ENCODE results near the gene OR1D5. TPM values are rescaled to one million over a fixed set of nuclear protein-coding genes. Genes with fewer than 3 reads are reported as not detected.
"Not testable (repeated sequence)": the region's sequence is repeated elsewhere in the genome, so short reads cannot be mapped to it uniquely, and the experiment has no call there.

Gene OR1D5
- total and polyA plus RNA-seq, 2 donors (not counting 1 experiment from before 2014, with no cell fraction given), result not detected

DNA sequence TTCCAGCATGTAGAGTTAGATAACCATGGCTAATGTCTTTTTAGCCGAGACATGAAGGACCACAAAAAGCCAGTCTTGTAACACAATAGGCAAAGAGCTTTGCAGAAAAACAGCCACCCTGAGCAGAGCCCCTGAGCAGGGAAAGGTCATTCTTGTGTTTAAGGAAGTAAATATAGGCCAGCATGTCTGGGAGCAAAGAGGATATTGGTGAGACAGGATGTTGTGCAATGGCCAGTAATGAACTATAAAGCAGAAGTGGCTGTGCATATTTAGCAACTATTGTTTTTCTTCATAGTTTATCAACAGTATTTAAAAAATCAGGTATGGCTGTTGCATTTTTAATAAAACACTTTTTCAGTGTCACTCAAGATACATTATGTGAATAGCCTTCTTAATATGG lies 1.8 kb upstream of the OR1D5 start:
- H3K27ac Mint-ChIP-seq; H3K9me3 Mint-ChIP-seq (ENCODE audit: insufficient read depth); H3K4me3 Mint-ChIP-seq; H3K27me3 Mint-ChIP-seq; DNase-seq; H3K4me3 ChIP-seq (ENCODE audit: control extremely low read depth in 1 of 5, extremely low read depth in 1 of 5, insufficient read depth in 1 of 5, low read depth in 2 of 5, low read length in 4 of 5); H2AFZ ChIP-seq (ENCODE audit: insufficient read depth, low read depth, low read length, poor library complexity, severe bottlenecking); H3K27ac ChIP-seq (ENCODE audit: low read length in 2 of 2); H3K4me1 ChIP-seq (ENCODE audit: control insufficient read depth in 2 of 2, insufficient read depth in 2 of 2, low read length in 2 of 2); CTCF ChIA-PET; H3K9me3 ChIP-seq (ENCODE audit: control extremely low read depth in 1 of 3, control insufficient read depth in 2 of 3, insufficient read depth in 1 of 3, low read length in 2 of 3); POLR2A ChIA-PET; H3K4me1 Mint-ChIP-seq; H3K9ac ChIP-seq (ENCODE audit: low read length); intact Hi-C loops (cut with micrococcal nuclease); H3K79me2 ChIP-seq (ENCODE audit: control insufficient read depth, insufficient read depth, low read length); H3K27me3 ChIP-seq (replicated peaks in 1 of 4; ENCODE audit: control extremely low read depth in 1 of 4, control insufficient read depth in 3 of 4, insufficient read depth in 4 of 4, low read length in 3 of 4); H3K36me3 ChIP-seq (replicated peaks in 1 of 2; ENCODE audit: control extremely low read depth in 1 of 2, control insufficient read depth in 1 of 2, extremely low read depth in 1 of 2, insufficient read depth in 2 of 2, low read length in 1 of 2); H4K20me1 ChIP-seq (ENCODE audit: control insufficient read depth, insufficient read depth, low read length, poor library complexity, severe bottlenecking); H3K4me2 ChIP-seq (replicated peaks; ENCODE audit: low read depth, low read length, poor library complexity, severe bottlenecking): not testable (repeated sequence)
- WGBS (ENCODE audit: insufficient coverage), result no CpG with 5 or more reads among the region's 1 CpG
- peak; percentile 58 for ATAC-seq (ENCODE audit: low read depth)

DNA sequence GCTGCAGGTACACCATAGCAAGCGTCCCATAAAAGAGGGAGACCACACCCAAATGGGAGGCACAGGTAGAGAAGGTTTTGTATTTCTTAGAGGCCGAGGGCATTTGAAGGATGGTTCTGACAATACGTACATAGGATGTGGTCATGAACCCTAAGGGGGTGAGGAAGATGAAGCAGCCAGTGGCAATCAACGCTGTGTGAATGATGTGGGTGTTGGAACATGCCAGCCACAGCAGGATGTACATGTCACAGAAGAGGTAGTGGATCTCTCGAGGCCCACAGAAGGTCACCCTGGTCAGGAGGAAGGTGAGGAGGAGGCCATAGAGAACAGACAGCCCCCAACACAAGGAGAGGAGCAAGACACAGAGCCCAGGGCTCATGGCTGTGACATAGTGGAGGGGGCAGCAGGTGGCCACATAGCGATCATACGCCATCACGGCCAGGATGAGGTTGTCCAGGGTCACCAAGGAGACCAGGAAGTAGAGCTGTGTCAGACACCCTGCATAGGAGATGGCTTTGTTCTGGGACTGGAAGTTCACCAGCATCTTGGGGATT lies 506 bp downstream of the OR1D5 start:
- H3K9ac ChIP-seq (ENCODE audit: low read length); POLR2A ChIA-PET; H3K4me3 ChIP-seq (ENCODE audit: control extremely low read depth in 1 of 5, extremely low read depth in 1 of 5, insufficient read depth in 1 of 5, low read depth in 2 of 5, low read length in 4 of 5); H2AFZ ChIP-seq (ENCODE audit: insufficient read depth, low read depth, low read length, poor library complexity, severe bottlenecking); DNase-seq; H3K27me3 ChIP-seq (replicated peaks in 1 of 4; ENCODE audit: control extremely low read depth in 1 of 4, control insufficient read depth in 3 of 4, insufficient read depth in 4 of 4, low read length in 3 of 4); H3K9me3 Mint-ChIP-seq (ENCODE audit: insufficient read depth); H3K4me2 ChIP-seq (replicated peaks; ENCODE audit: low read depth, low read length, poor library complexity, severe bottlenecking); ATAC-seq (ENCODE audit: low read depth); H3K79me2 ChIP-seq (ENCODE audit: control insufficient read depth, insufficient read depth, low read length); H3K27ac Mint-ChIP-seq; H3K27me3 Mint-ChIP-seq; intact Hi-C loops (cut with micrococcal nuclease); H3K9me3 ChIP-seq (ENCODE audit: control extremely low read depth in 1 of 3, control insufficient read depth in 2 of 3, insufficient read depth in 1 of 3, low read length in 2 of 3); CTCF ChIA-PET; H4K20me1 ChIP-seq (ENCODE audit: control insufficient read depth, insufficient read depth, low read length, poor library complexity, severe bottlenecking); H3K4me1 Mint-ChIP-seq; H3K36me3 ChIP-seq (replicated peaks in 1 of 2; ENCODE audit: control extremely low read depth in 1 of 2, control insufficient read depth in 1 of 2, extremely low read depth in 1 of 2, insufficient read depth in 2 of 2, low read length in 1 of 2); H3K4me3 Mint-ChIP-seq; H3K4me1 ChIP-seq (ENCODE audit: control insufficient read depth in 2 of 2, insufficient read depth in 2 of 2, low read length in 2 of 2); H3K27ac ChIP-seq (ENCODE audit: low read length in 2 of 2): not testable (repeated sequence)
- WGBS (ENCODE audit: insufficient coverage), result 93% methylated on average over 3 of the region's 8 CpGs

DNA sequence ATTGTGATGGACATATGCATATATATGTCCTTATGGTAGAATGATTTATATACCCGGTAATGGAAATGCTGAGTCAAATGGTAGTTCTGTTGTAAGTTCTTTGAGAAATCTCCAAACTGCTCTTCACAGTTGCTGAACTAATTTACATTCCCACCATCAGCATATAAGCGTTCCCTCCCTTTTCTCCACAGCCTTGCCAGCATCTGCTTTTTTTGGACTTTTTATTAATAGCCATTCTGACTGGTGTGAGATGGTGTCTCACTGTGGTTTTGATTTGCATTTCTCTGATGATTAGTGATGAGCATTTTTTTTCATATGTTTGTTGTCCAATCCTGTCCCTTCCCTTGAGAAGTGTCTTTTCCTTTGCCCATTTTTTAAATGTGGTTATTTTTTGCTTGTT lies 8.5 kb downstream of the OR1D5 start:
- H3K27ac ChIP-seq (ENCODE audit: low read length in 2 of 2); H3K4me2 ChIP-seq (replicated peaks; ENCODE audit: low read depth, low read length, poor library complexity, severe bottlenecking); H3K9ac ChIP-seq (ENCODE audit: low read length); H3K27me3 Mint-ChIP-seq; H3K4me1 ChIP-seq (ENCODE audit: control insufficient read depth in 2 of 2, insufficient read depth in 2 of 2, low read length in 2 of 2); CTCF ChIA-PET; H2AFZ ChIP-seq (ENCODE audit: insufficient read depth, low read depth, low read length, poor library complexity, severe bottlenecking); H3K79me2 ChIP-seq (ENCODE audit: control insufficient read depth, insufficient read depth, low read length); H3K27ac Mint-ChIP-seq; DNase-seq; H3K36me3 ChIP-seq (replicated peaks in 1 of 2; ENCODE audit: control extremely low read depth in 1 of 2, control insufficient read depth in 1 of 2, extremely low read depth in 1 of 2, insufficient read depth in 2 of 2, low read length in 1 of 2); ATAC-seq (ENCODE audit: low read depth); H3K27me3 ChIP-seq (replicated peaks in 1 of 4; ENCODE audit: control extremely low read depth in 1 of 4, control insufficient read depth in 3 of 4, insufficient read depth in 4 of 4, low read length in 3 of 4); H3K9me3 ChIP-seq (ENCODE audit: control extremely low read depth in 1 of 3, control insufficient read depth in 2 of 3, insufficient read depth in 1 of 3, low read length in 2 of 3); H3K4me3 ChIP-seq (ENCODE audit: control extremely low read depth in 1 of 5, extremely low read depth in 1 of 5, insufficient read depth in 1 of 5, low read depth in 2 of 5, low read length in 4 of 5); POLR2A ChIA-PET; H4K20me1 ChIP-seq (ENCODE audit: control insufficient read depth, insufficient read depth, low read length, poor library complexity, severe bottlenecking); H3K4me1 Mint-ChIP-seq; H3K4me3 Mint-ChIP-seq; intact Hi-C loops (cut with micrococcal nuclease); H3K9me3 Mint-ChIP-seq (ENCODE audit: insufficient read depth): not testable (repeated sequence)
- no CpG with 5 or more reads among the region's 2 CpGs for WGBS (ENCODE audit: insufficient coverage)

Measured in B cell (primary cell).